ENCODE results near the gene SLC19A3. TPM values are rescaled to one million over a fixed set of nuclear protein-coding genes. Genes with fewer than 3 reads are reported as not detected.

The SLC19A3 gene
- total RNA-seq, 4 donors from 2014 or later = 253 to 521 (median 402) TPM

GRCh38 chr2:227643990-227644551 lies 73.8 kb downstream of the SLC19A3 start:
- TF ChIP-seq CTCF (IDR thresholded peaks at IDR 0.05; ENCODE audit: low read depth) = no peak

GRCh38 chr2:227642656-227643055 lies 75.2 kb downstream of the SLC19A3 start:
- no peak for TF ChIP-seq CTCF (IDR thresholded peaks at IDR 0.05; ENCODE audit: low read depth)

- no peak for TF ChIP-seq CTCF (IDR thresholded peaks at IDR 0.05; ENCODE audit: low read depth)
These were observed 83.6 kb downstream of the SLC19A3 start for GRCh38 chr2:227634201-227634600.

Small RNA genes within 50 kb of the gene (small RNA-seq; reads per million reads assigned to genes)
- not detected for gene RNA5SP121

Other genes with a start within 250 kb of the SLC19A3 start
- gene AGFG1, start 245.9 kb downstream of the SLC19A3 start, total RNA-seq = 100 to 1,000 TPM in 3 of 4 donors, 10 to 100 TPM in 1; 88.7 to 235 (median 146) TPM
- gene SCYGR2, start 119.1 kb downstream of the SLC19A3 start, total RNA-seq = not detected
- not detected for gene SCYGR3, start 103.2 kb downstream of the SLC19A3 start, total RNA-seq
- gene SCYGR4, start 100.5 kb downstream of the SLC19A3 start, total RNA-seq = not detected
- not detected for gene SCYGR5, start 51.2 kb downstream of the SLC19A3 start, total RNA-seq
- gene SCYGR6, start 6.7 kb upstream of the SLC19A3 start, total RNA-seq = not detected
- gene SCYGR7, start 10.3 kb upstream of the SLC19A3 start, total RNA-seq = not detected
- not detected for gene SCYGR8, start 27.9 kb upstream of the SLC19A3 start, total RNA-seq
- gene CCL20, start 95.8 kb upstream of the SLC19A3 start, total RNA-seq = 1 to 10 TPM in 1 of 4 donors, not detected in 3; 1.9 TPM
- gene DAW1, start 153.6 kb upstream of the SLC19A3 start, total RNA-seq = under 1 TPM in 2 of 4 donors, not detected in 2; 0.22 to 0.68 TPM

All from subcutaneous adipose tissue (tissue), 4 donors.